Retinal pigment epithelial cell (primary cell): ENCODE data around the gene TP53RK.
A peak's percentile ranks its signal among the peaks of the same experiment; 100 is the strongest.

Source experiments
- DNase-seq: peaks from one replicate; pipeline ENCODE4 v3.0.0-alpha.2; 2010; ENCODE audit warnings: low read depth
- H3K4me3 ChIP-seq: 2 replicates; pipeline ENCODE4 v1.5.1; 2011; ENCODE audit warnings: mild to moderate bottlenecking, low read length, control low read depth, moderate library complexity
- TF ChIP-seq, protein P1 (sequence below): conservative IDR thresholded peaks from 2 replicates; pipeline ENCODE4 v1.5.1; 2011; ENCODE audit warnings: low read depth, low read length, control low read depth, inconsistent platforms

The TP53RK gene

GRCh38 chr20:46701057-46701456, 11.8 kb upstream of the TP53RK start:
- DNase-seq: no peak
- TF ChIP-seq, protein P1, sequence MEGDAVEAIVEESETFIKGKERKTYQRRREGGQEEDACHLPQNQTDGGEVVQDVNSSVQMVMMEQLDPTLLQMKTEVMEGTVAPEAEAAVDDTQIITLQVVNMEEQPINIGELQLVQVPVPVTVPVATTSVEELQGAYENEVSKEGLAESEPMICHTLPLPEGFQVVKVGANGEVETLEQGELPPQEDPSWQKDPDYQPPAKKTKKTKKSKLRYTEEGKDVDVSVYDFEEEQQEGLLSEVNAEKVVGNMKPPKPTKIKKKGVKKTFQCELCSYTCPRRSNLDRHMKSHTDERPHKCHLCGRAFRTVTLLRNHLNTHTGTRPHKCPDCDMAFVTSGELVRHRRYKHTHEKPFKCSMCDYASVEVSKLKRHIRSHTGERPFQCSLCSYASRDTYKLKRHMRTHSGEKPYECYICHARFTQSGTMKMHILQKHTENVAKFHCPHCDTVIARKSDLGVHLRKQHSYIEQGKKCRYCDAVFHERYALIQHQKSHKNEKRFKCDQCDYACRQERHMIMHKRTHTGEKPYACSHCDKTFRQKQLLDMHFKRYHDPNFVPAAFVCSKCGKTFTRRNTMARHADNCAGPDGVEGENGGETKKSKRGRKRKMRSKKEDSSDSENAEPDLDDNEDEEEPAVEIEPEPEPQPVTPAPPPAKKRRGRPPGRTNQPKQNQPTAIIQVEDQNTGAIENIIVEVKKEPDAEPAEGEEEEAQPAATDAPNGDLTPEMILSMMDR: no peak

GRCh38 chr20:46700481-46700880, 11.2 kb upstream of the TP53RK start:
- TF ChIP-seq, protein P1: no peak
- H3K4me3 ChIP-seq: no peak overlapping the region
- no peak for DNase-seq

More at GRCh38 chr20:46701057-46701456, 11.8 kb upstream of the TP53RK start:
- H3K4me3 ChIP-seq: no peak overlapping the region

DNA sequence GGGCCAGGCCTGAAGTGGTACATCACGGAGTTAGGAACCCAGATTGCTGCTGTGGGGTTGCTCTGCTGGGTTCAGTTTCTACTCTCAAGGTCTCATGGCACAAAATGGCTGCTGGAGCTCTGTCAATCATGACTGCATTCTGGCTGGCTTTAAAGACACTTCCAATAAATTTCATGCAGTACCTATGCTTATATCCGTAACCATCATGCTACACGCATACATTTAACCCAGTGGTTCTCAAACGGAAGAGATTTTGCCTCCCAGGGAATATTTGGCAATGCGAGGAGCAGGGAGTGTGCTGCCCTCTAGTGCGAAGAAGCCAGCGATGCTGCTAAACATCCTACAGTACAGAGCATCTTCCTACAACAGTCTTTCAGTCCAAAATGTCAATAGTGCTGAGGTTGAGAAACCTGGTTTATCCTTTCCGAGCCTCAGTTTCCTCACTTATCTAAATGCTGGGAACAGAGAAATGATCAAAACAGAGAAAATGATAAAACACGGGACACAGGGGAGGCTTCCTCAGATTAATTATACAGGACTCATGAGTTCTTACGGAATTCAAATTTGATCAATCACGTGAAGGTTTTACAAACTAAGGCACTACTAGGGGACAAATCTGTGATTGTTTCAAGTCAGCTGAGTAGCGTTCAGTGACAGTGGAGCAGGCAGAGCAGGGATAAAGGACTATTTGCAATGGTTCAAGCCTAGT, 10.6 kb upstream of the TP53RK start:
- no peak for DNase-seq
- TF ChIP-seq, protein P1: peak; percentile 78
- H3K4me3 ChIP-seq: no peak overlapping the region

- TF ChIP-seq, protein P1: no peak
- no peak for DNase-seq
- no peak overlapping the region for H3K4me3 ChIP-seq
Observed at GRCh38 chr20:46698788-46699187, 9.5 kb upstream of the TP53RK start.

GRCh38 chr20:46696791-46697279, 7.6 kb upstream of the TP53RK start:
- DNase-seq: no peak
- TF ChIP-seq, protein P1: no peak
- no peak overlapping the region for H3K4me3 ChIP-seq

GRCh38 chr20:46695892-46696291, 6.6 kb upstream of the TP53RK start:
- DNase-seq: no peak
- H3K4me3 ChIP-seq: no peak overlapping the region
- TF ChIP-seq, protein P1: no peak

- TF ChIP-seq, protein P1: no peak
- DNase-seq: no peak
- H3K4me3 ChIP-seq: no peak overlapping the region
Observed at GRCh38 chr20:46694484-46694883, 5.2 kb upstream of the TP53RK start.
